Glutamatergic neuron (in vitro differentiated cells): ENCODE results near the gene MAGIX. TPM values are rescaled to one million over a fixed set of nuclear protein-coding genes. Genes with fewer than 3 reads are reported as not detected.

ENCODE experiments used
- DNase-seq: peaks from one replicate; pipeline ENCODE4 v3.0.0; 2022
- H3K27ac Mint-ChIP-seq: one replicate; pipeline ENCODE4 v1.8.0; 2020; ENCODE audit warnings: mild to moderate bottlenecking, mixed read lengths, inconsistent platforms; ENCODE audit not compliant: unreplicated experiment
- H3K27me3 Mint-ChIP-seq: one replicate; pipeline ENCODE4 v1.8.0; 2020; ENCODE audit warnings: mild to moderate bottlenecking, moderate library complexity, mixed read lengths, inconsistent platforms; ENCODE audit not compliant: unreplicated experiment
- H3K36me3 Mint-ChIP-seq: one replicate; pipeline ENCODE4 v1.8.0; 2020; ENCODE audit warnings: mild to moderate bottlenecking, mixed read lengths, inconsistent platforms; ENCODE audit not compliant: unreplicated experiment
- H3K4me1 Mint-ChIP-seq: one replicate; pipeline ENCODE4 v1.8.0; 2020; ENCODE audit warnings: mild to moderate bottlenecking, low read depth, mixed read lengths, inconsistent platforms; ENCODE audit not compliant: unreplicated experiment
- H3K4me3 Mint-ChIP-seq: one replicate; pipeline ENCODE4 v1.8.0; 2020; ENCODE audit warnings: mild to moderate bottlenecking, mixed read lengths, inconsistent platforms; ENCODE audit not compliant: unreplicated experiment
- H3K9me3 Mint-ChIP-seq: one replicate; pipeline ENCODE4 v1.8.0; 2020; ENCODE audit warnings: mild to moderate bottlenecking, moderate library complexity, mixed read lengths, inconsistent platforms; ENCODE audit not compliant: unreplicated experiment
- CTCF ChIP-seq: fragments of 200-600 bp; sonication (generic); IDR thresholded peaks from one replicate; pipeline ENCODE4 v1.5.0; 2021; ENCODE audit not compliant: partially characterized antibody, unreplicated experiment
- total RNA-seq: library from RNA; stranded (reverse); fragmentation: NEBNext Ultra II Directional; extraction: Animal tissue kit (Norgen Biotek cat#: 25700); gene quantifications from one replicate; pipeline ENCODE4 v1.2.1, GENCODE V29; 2021; ENCODE audit not compliant: unreplicated experiment

Gene MAGIX
- total RNA-seq, 1 donor from 2014 or later: 2.7 TPM

- Mint-ChIP-seq H3K36me3 (peaks cover 5% of the 10 kb centered on the region), H3K4me3 (no peak overlapping the region), H3K4me1 (peaks cover 3% of the 10 kb centered on the region), H3K27me3 (no peaks in the 10 kb centered on the region), H3K9me3 (peaks cover 2% of the 10 kb centered on the region), H3K27ac (no peak overlapping the region)
- no peak for DNase-seq
- no peak for TF ChIP-seq CTCF
These were observed 48.5 kb downstream of the MAGIX start for GRCh38 chrX:49211074-49211473.

- no peak overlapping the region for H3K27ac Mint-ChIP-seq
- DNase-seq: no peak
- no peak for TF ChIP-seq CTCF
- H3K4me3 Mint-ChIP-seq: no peak overlapping the region
- peaks cover 5% of the 10 kb centered on the region for H3K36me3 Mint-ChIP-seq
- H3K9me3 Mint-ChIP-seq: peaks cover 2% of the 10 kb centered on the region
- H3K4me1 Mint-ChIP-seq: peaks cover 3% of the 10 kb centered on the region
- no peaks in the 10 kb centered on the region for H3K27me3 Mint-ChIP-seq
These were observed 49.7 kb downstream of the MAGIX start for GRCh38 chrX:49212209-49212608.

- Mint-ChIP-seq H3K36me3 (peaks cover 5% of the 10 kb centered on the region), H3K27ac (no peak overlapping the region), H3K4me1 (peaks cover 3% of the 10 kb centered on the region), H3K27me3 (no peaks in the 10 kb centered on the region), H3K4me3 (no peak overlapping the region), H3K9me3 (peaks cover 2% of the 10 kb centered on the region)
- DNase-seq: no peak
- TF ChIP-seq CTCF: no peak
These were observed 50.3 kb downstream of the MAGIX start for GRCh38 chrX:49212861-49213260.

GRCh38 chrX:49214416-49214815 lies 51.9 kb downstream of the MAGIX start:
- Mint-ChIP-seq H3K27ac (no peak overlapping the region), H3K4me3 (no peak overlapping the region), H3K4me1 (peaks cover 3% of the 10 kb centered on the region), H3K9me3 (peaks cover 4% of the 10 kb centered on the region), H3K36me3 (peaks cover 5% of the 10 kb centered on the region), H3K27me3 (no peaks in the 10 kb centered on the region)
- DNase-seq: no peak
- TF ChIP-seq CTCF: no peak

GRCh38 chrX:49214996-49215526 lies 52.5 kb downstream of the MAGIX start:
- TF ChIP-seq CTCF: no peak
- peaks cover 5% of the 10 kb centered on the region for H3K36me3 Mint-ChIP-seq
- H3K27ac Mint-ChIP-seq: no peak overlapping the region
- no peak for DNase-seq
- H3K9me3 Mint-ChIP-seq: peaks cover 4% of the 10 kb centered on the region
- H3K4me1 Mint-ChIP-seq: peaks cover 3% of the 10 kb centered on the region
- no peak overlapping the region for H3K4me3 Mint-ChIP-seq
- H3K27me3 Mint-ChIP-seq: no peaks in the 10 kb centered on the region

Other genes starting within 250 kb of the MAGIX start
- gene PIM2, start 243.7 kb upstream of the MAGIX start, total RNA-seq: 16.5 TPM
- gene OTUD5, start 205.2 kb upstream of the MAGIX start, total RNA-seq: 68.3 TPM
- 7.2 TPM for gene KCND1, start 190.9 kb upstream of the MAGIX start, total RNA-seq
- 129 TPM for gene GRIPAP1, start 160.5 kb upstream of the MAGIX start, total RNA-seq
- gene TFE3, start 119.4 kb upstream of the MAGIX start, total RNA-seq: 39.8 TPM
- 17.6 TPM for gene CCDC120, start 103.8 kb upstream of the MAGIX start, total RNA-seq
- 41.5 TPM for gene PRAF2, start 88.8 kb upstream of the MAGIX start, total RNA-seq
- 66.4 TPM for gene WDR45, start 82.9 kb upstream of the MAGIX start, total RNA-seq
- 20.6 TPM for gene GPKOW, start 39.0 kb upstream of the MAGIX start, total RNA-seq
- gene PLP2, start 9.1 kb downstream of the MAGIX start, total RNA-seq: 12.2 TPM
- gene PRICKLE3, start 23.6 kb downstream of the MAGIX start, total RNA-seq: 1.6 TPM
- gene SYP, start 37.4 kb downstream of the MAGIX start, total RNA-seq: 291 TPM
- gene CACNA1F, start 70.6 kb downstream of the MAGIX start, total RNA-seq: 0.47 TPM
- gene CCDC22, start 72.7 kb downstream of the MAGIX start, total RNA-seq: 15.0 TPM
- 0.78 TPM for gene FOXP3, start 102.0 kb downstream of the MAGIX start, total RNA-seq
- 16.1 TPM for gene PPP1R3F, start 107.0 kb downstream of the MAGIX start, total RNA-seq
- not detected for gene GAGE10, start 140.9 kb downstream of the MAGIX start, total RNA-seq
- not detected for gene GAGE12J, start 159.3 kb downstream of the MAGIX start, total RNA-seq
- gene GAGE13, start 168.8 kb downstream of the MAGIX start, total RNA-seq: not detected